ENCODE measurements around the gene WDR33.

- TF ChIP-seq ZNF274 (IDR thresholded peaks at IDR 0.05; ENCODE audit: low read depth, low read length) (no peak), YY1 (IDR thresholded peaks at IDR 0.05; ENCODE audit: insufficient read depth, insufficient read length) (no peak)
Observed at GRCh38 chr2:127762441-127762840, 48.5 kb downstream of the WDR33 start.
